Neural cell (in vitro differentiated cells): ENCODE data around the gene GJA3. TPM values are rescaled to one million over a fixed set of nuclear protein-coding genes. Genes with fewer than 3 reads are reported as not detected.
A peak's percentile ranks its signal among the peaks of the same experiment; 100 is the strongest.

ENCODE experiments used
- H2AFZ ChIP-seq: fragments of 200-600, 300-800 bp; sonication (generic), shearing (Covaris generic); 2 replicates; pipeline ENCODE4 v1.6.0; 2014; ENCODE audit warnings: low read depth, mild to moderate bottlenecking, antibody characterized with exemption, low read length, moderate library complexity
- H3F3A ChIP-seq: fragments of 200-600 bp; shearing (Covaris generic); 2 replicates; pipeline ENCODE4 v1.6.1; 2016; ENCODE audit warnings: mild to moderate bottlenecking, moderate library complexity, mixed read lengths, antibody characterized with exemption, low read length; ENCODE audit not compliant: insufficient read depth, poor library complexity, severe bottlenecking
- H3K27ac ChIP-seq: fragments of 200-600, 300-800 bp; sonication (generic), shearing (Covaris generic); 2 replicates; pipeline ENCODE4 v1.5.1; 2014; ENCODE audit warnings: mild to moderate bottlenecking, low read length, moderate library complexity
- H3K27me3 ChIP-seq: fragments of 300-800, 200-600 bp; sonication (generic), shearing (Covaris generic); 2 replicates; pipeline ENCODE4 v1.6.0; 2014; ENCODE audit warnings: mild to moderate bottlenecking, low read depth, low read length, moderate library complexity; ENCODE audit not compliant: insufficient read depth
- H3K36me3 ChIP-seq: fragments of 300-800, 200-600 bp; sonication (generic), shearing (Covaris generic); 2 replicates; pipeline ENCODE4 v1.5.1; 2014; ENCODE audit warnings: mild to moderate bottlenecking, antibody characterized with exemption, low read length, moderate library complexity; ENCODE audit not compliant: insufficient read depth
- H3K4me2 ChIP-seq: fragments of 300-800, 200-600 bp; sonication (generic), shearing (Covaris generic); 2 replicates; pipeline ENCODE4 v1.6.0; 2014; ENCODE audit warnings: mild to moderate bottlenecking, low read length
- H3K4me3 ChIP-seq: fragments of 300-800, 200-600 bp; sonication (generic), shearing (Covaris generic); 2 replicates; pipeline ENCODE4 v1.5.1; 2014; ENCODE audit warnings: mild to moderate bottlenecking, low read length, moderate library complexity
- H3K79me2 ChIP-seq: fragments of 200-600 bp; shearing (Covaris generic); replicated peaks from 2 replicates; pipeline ENCODE4 v1.6.0; 2014; ENCODE audit warnings: mild to moderate bottlenecking, low read length, moderate library complexity; ENCODE audit not compliant: insufficient read depth
- H3K9ac ChIP-seq: fragments of 300-800, 200-600 bp; sonication (generic), shearing (Covaris generic); 2 replicates; pipeline ENCODE4 v1.6.1; 2016; ENCODE audit warnings: mild to moderate bottlenecking, low read length, mixed read lengths
- H3K9me2 ChIP-seq: fragments of 200-600 bp; shearing (Covaris generic); 2 replicates; pipeline ENCODE4 v1.6.1; 2016; ENCODE audit warnings: mild to moderate bottlenecking, low read length, mixed read lengths; ENCODE audit not compliant: insufficient read depth
- H3K9me3 ChIP-seq: fragments of 200-600, 300-800 bp; sonication (generic), shearing (Covaris generic); 2 replicates; pipeline ENCODE4 v1.6.1; 2016; ENCODE audit warnings: mild to moderate bottlenecking, mixed run types, low read length, moderate library complexity, mixed read lengths
- H4K20me1 ChIP-seq: fragments of 200-600 bp; shearing (Covaris generic); 2 replicates; pipeline ENCODE4 v1.6.1; 2016; ENCODE audit warnings: mild to moderate bottlenecking, mixed run types; ENCODE audit not compliant: insufficient read depth
- CTCF ChIP-seq: fragments of 450-650 bp; IDR thresholded peaks from 2 replicates; pipeline ENCODE4 v1.5.1; 2014; ENCODE audit warnings: antibody characterized with exemption, mild to moderate bottlenecking, moderate library complexity; ENCODE audit not compliant: poor library complexity, severe bottlenecking
- EP300 ChIP-seq: fragments of 450-650 bp; conservative IDR thresholded peaks from 2 replicates; pipeline ENCODE4 v1.6.1; 2014; ENCODE audit warnings: antibody characterized with exemption, mild to moderate bottlenecking, moderate library complexity; ENCODE audit not compliant: poor library complexity, severe bottlenecking
- EZH2 ChIP-seq: fragments of 200-600, 300-800 bp; shearing (Covaris generic), sonication (generic); IDR thresholded peaks from 2 replicates; pipeline ENCODE4 v1.6.1; 2014; ENCODE audit warnings: antibody characterized with exemption, low read length, borderline replicate concordance, mild to moderate bottlenecking; ENCODE audit not compliant: insufficient read depth, poor library complexity, severe bottlenecking
- MXI1 ChIP-seq: fragments of 450-650 bp; conservative IDR thresholded peaks from 2 replicates; pipeline ENCODE4 v1.6.1; 2014; ENCODE audit warnings: antibody characterized with exemption, mild to moderate bottlenecking; ENCODE audit not compliant: poor library complexity, severe bottlenecking
- POLR2AphosphoS5 ChIP-seq: IDR thresholded peaks from 2 replicates; pipeline ENCODE4 v1.6.1; 2012
- RAD21 ChIP-seq: fragments of 450-650 bp; conservative IDR thresholded peaks from 2 replicates; pipeline ENCODE4 v1.6.1; 2014; ENCODE audit warnings: antibody characterized with exemption, mild to moderate bottlenecking, moderate library complexity
- SMC3 ChIP-seq: fragments of 450-650 bp; conservative IDR thresholded peaks from 2 replicates; pipeline ENCODE4 v1.6.1; 2014; ENCODE audit warnings: antibody characterized with exemption, mild to moderate bottlenecking, moderate library complexity; ENCODE audit not compliant: poor library complexity
- TAF1 ChIP-seq: IDR thresholded peaks from 2 replicates; pipeline ENCODE4 v1.6.1; 2012; ENCODE audit warnings: low read depth
- polyA plus RNA-seq: library from polyadenylated mRNA; depleted of rRNA; stranded (reverse); fragments of >200 nt; gene quantifications from 2 replicates; pipeline ENCODE4 v1.2.3, GENCODE V29; 2014
- TF ChIP-seq, protein P1 (sequence below): IDR thresholded peaks from 2 replicates; pipeline ENCODE4 v1.6.1; 2012; ENCODE audit warnings: borderline replicate concordance

GJA3 gene
- polyA plus RNA-seq, 1 donor from 2014 or later, result not detected

DNA sequence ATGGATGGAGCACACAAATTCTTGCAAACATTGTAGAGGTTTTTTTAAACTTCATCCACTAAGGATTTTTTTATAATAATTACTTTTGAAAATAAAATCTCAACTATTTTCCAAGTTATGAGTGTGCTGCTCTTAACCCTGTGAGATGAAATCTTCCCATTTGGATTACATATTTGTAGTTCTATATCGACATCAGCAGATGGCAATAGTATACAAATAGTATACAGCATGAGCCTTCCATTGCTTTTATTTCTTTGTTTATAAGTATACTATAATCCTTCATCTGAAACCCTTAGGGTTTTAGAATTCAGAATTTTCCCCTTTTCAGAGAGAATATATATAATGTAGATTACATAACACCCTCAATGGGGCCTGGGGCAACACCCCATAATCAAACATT is 70.5 kb downstream of the GJA3 start:
- Histone ChIP-seq H2AFZ (no peak overlapping the region), H3K9ac (no peak overlapping the region), H3K27ac (no peak overlapping the region), H3K4me2 (no peak overlapping the region), H3K4me3 (no peak overlapping the region), H3K9me2 (no peaks in the 10 kb centered on the region), H4K20me1 (no peaks in the 10 kb centered on the region), H3K79me2 (no peaks in the 10 kb centered on the region), H3K36me3 (no peaks in the 10 kb centered on the region), H3K9me3 (no peaks in the 10 kb centered on the region), H3K27me3 (no peaks in the 10 kb centered on the region), H3F3A (no peaks in the 10 kb centered on the region)
- TF ChIP-seq TAF1, result no peak
- no peak for TF ChIP-seq EP300
- TF ChIP-seq, protein P1, sequence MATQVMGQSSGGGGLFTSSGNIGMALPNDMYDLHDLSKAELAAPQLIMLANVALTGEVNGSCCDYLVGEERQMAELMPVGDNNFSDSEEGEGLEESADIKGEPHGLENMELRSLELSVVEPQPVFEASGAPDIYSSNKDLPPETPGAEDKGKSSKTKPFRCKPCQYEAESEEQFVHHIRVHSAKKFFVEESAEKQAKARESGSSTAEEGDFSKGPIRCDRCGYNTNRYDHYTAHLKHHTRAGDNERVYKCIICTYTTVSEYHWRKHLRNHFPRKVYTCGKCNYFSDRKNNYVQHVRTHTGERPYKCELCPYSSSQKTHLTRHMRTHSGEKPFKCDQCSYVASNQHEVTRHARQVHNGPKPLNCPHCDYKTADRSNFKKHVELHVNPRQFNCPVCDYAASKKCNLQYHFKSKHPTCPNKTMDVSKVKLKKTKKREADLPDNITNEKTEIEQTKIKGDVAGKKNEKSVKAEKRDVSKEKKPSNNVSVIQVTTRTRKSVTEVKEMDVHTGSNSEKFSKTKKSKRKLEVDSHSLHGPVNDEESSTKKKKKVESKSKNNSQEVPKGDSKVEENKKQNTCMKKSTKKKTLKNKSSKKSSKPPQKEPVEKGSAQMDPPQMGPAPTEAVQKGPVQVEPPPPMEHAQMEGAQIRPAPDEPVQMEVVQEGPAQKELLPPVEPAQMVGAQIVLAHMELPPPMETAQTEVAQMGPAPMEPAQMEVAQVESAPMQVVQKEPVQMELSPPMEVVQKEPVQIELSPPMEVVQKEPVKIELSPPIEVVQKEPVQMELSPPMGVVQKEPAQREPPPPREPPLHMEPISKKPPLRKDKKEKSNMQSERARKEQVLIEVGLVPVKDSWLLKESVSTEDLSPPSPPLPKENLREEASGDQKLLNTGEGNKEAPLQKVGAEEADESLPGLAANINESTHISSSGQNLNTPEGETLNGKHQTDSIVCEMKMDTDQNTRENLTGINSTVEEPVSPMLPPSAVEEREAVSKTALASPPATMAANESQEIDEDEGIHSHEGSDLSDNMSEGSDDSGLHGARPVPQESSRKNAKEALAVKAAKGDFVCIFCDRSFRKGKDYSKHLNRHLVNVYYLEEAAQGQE, result no peak
- TF ChIP-seq SMC3, result peak; percentile 21
- no peak for TF ChIP-seq POLR2AphosphoS5
- TF ChIP-seq RAD21, result peak; percentile 38
- TF ChIP-seq EZH2, result no peak
- TF ChIP-seq CTCF, result peak; percentile 25
- no peak for TF ChIP-seq MXI1

Other genes starting within 250 kb of the GJA3 start
- gene ZMYM2, start 202.3 kb downstream of the GJA3 start, polyA plus RNA-seq, result 81.6 and 92.2 TPM in 2 replicates
- gene GJB2, start 31.9 kb upstream of the GJA3 start, polyA plus RNA-seq, result not detected in 2 replicates
- not detected in 2 replicates for gene GJB6, start 71.3 kb upstream of the GJA3 start, polyA plus RNA-seq